HG03039 (cell line): ENCODE measurements around the gene ATP2A3.
A peak's percentile ranks its signal among the peaks of the same experiment; 100 is the strongest.

ENCODE experiments used
- ATAC-seq: cut with Tn5 transposase; IDR thresholded peaks from one replicate; pipeline ENCODE4 v1.9.1; 2021; ENCODE audit warnings: mild to moderate bottlenecking, moderate library complexity; ENCODE audit not compliant: unreplicated experiment

Gene ATP2A3

DNA sequence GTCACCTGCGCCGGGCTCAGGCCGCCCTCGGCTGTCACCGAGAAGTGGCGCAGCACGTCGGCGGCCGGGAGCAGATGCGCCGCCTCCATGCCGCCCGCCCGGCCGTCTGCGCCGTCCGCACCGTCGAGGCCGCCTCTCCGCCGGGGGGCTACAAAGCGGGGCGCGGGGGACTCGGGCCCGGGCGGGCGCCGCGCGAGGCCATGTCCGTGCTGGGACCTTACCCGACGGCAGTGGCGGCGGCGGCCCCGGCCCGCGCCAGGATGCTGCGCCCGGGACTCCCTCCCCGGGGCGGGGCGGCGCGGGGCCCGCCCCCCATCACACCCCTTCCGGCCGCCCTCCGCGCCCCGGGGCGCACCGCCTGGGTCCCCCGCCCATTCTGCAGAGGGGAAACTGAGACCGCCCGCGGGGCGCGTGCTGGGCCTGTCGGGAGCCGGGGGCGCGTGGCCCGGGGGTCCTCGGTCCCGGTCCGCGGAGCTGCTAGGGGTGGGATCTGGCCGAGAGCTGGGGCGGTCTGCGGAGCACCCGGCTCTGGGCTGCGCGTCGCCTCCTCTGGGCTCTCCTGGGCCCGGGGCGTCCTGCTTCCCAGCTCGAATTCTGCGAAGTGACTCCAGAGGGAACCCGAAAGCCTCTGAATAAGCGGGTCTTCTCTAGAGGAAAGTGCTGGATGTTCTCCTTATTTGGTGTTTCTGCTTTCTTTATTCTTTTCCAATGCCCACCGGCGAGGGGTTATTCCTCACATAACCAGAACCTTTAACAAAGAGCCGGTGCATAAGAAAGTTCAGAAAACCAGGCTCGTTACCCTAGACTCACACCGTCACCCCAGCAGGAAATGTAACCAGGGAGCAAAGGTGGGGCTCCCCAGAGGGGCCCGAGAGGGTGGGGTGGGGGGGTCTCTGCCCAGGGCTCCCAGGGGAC is at the start of gene ATP2A3:
TSS of gene ATP2A3 (minus strand) at position 235 of the 915 bp plus-strand sequence. CDS start at position 89, 146 bp downstream.
- ATAC-seq: peak; percentile 46

DNA sequence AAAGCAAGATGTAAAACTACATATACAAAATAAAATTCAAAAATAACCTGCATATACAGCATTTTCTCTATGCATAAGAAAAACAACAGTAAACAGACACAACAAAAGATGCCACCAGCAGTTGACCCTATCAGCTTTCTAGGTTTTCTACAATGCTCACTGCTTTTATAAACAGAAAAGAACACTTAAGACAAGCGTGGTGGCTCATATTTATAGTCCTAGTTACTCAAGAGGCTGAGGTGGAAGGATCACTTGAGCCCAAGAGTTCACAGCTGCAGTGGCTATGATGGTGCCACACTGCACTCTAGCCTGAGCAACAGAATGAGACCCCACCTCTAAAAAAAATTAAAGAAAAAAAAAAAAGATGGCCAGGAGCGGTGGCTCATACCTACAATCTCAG is 46.5 kb upstream of the ATP2A3 start:
- ATAC-seq: no peak

GRCh38 chr17:4009186-4009785 is 45.0 kb upstream of the ATP2A3 start:
- ATAC-seq: no peak

DNA sequence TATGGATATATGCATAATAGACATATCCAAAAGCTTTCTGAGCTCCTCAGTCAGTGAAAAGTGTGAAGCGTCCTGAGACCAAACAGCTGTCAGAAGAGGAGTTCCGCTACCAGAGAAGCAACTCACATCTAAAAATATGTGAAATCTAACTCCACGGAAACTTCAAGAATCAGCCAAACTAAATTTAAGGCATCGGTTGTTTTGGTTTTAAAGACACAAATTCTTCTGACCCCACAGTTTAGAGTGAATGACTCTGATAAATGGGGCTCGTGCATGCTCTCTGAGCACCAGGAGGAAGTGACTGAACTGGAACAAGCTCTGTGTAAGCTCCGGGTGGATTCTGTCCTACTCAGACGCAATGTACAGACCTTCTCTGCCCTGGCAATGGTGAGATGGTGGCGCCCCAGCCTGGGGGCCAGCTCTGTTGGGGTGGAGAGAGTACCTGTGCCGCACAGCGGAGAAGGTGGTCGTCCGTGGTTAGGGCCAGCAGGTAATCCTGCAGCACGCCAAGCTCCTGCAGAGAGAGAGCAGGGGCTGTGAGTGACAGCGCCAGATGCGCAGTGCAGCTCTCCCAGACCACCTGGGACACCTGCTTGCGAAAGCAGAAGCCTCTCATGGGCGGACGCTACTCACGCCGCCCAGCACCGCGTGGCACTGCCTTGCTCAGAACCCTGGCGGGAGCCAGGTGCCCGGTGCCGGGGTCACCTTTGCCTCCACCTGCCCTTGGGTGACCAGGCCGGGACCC is 44.4 kb upstream of the ATP2A3 start:
- ATAC-seq: no peak

- ATAC-seq: no peak
Measured at GRCh38 chr17:4008082-4008435, 43.8 kb upstream of the ATP2A3 start.

DNA sequence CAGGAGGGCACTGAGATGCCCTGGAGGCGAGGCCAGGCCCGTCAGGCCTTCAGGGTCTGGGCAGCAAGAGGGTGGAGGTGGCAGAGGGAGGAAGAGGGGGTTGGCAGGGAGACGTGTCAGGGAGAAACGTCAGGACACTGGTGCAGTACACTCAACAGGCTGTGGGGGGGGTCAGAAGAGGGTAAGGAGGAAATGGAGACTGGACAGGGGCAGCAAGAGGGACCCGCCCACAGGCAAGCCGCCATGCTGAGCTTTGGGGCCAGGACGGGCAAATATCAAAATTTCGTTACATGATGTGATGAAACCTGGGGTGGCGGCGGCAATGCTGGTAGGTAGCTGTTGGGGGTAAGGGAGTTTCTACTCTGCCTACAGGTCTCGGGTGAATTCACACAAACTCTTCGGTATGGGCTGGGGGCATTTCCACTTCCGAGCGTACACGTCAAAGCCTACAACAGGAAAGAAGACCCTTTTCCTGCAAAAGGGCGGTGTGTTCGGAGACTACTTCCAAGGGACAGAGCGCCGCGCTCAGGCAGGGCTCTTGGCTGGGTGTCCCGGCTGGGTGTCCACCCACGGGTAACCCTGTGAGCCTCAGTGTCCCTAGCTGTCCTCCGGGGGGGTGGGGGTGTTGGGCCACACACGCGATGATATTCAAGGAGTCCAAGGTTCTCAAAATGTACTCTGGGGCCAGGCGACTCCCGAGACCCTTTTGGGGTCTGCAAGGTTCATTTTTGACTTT is 43.3 kb upstream of the ATP2A3 start:
- ATAC-seq: no peak

GRCh38 chr17:4006745-4007211 is 42.5 kb upstream of the ATP2A3 start:
- ATAC-seq: no peak

DNA sequence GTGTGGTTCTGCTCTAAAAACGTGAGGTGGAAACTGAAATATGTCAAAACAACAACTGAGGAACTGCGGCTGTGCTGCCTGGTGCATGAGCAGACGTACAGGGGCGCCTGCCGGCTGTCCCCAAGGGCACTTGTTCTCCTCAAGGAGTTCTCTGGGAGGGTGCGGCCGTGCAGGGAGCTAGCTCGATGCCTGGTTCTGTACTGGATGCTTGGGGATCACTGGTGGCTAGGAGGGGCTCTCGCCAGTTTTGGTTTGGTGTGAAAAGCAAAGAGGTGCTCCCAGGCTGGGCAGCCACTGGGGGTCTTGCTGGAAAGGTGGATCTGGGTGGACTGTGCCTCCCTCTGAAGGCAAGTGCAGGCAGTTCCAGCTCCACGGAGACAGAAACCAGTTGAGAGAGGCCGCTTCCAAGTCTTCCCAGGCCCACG is 41.9 kb upstream of the ATP2A3 start:
- no peak for ATAC-seq

- ATAC-seq: no peak
Measured at GRCh38 chr17:4005296-4006164, 41.3 kb upstream of the ATP2A3 start.

DNA sequence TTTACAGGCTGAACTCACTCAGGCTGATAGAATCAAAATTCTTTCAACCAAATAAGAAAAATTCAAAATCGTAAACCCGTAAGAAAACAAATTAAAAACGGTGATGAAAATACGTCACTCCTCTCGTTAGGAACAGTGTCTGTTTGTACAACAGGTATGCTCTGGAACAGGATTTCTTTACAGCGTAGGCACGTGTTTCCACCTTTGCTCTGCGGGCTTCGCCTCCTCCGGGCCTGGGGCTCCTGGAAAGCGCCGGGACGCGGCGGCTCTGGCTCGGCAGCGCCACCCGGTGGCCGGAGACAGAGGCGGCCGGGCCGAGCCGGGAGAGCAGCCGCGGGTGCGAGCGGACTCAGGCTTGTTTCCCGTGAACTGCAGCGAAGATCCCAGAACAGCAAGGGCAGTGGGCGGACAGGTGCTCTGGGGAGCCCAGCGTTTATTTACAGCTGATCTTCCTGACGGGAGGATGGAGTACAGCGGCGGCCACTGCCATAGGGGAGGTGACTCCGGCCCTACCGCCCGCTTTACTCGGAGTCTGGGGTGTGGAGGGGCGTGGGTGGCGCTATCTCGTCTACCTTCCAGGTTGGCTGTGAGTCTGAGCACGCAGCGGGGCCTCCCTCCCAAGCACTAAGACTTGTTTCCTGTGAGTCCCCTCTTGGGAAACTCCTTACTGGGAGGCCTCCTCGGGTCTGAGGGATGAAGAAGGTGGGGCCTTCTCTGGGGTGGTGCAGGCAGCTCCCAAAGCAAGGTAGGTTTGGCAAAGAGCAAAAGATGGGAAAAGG is 40.5 kb upstream of the ATP2A3 start:
- ATAC-seq: no peak

- ATAC-seq: no peak
Measured at GRCh38 chr17:4003501-4004421, 39.5 kb upstream of the ATP2A3 start.

GRCh38 chr17:4003131-4003500 is 38.9 kb upstream of the ATP2A3 start:
- no peak for ATAC-seq

GRCh38 chr17:4001048-4001590 is 36.9 kb upstream of the ATP2A3 start:
- ATAC-seq: no peak

DNA sequence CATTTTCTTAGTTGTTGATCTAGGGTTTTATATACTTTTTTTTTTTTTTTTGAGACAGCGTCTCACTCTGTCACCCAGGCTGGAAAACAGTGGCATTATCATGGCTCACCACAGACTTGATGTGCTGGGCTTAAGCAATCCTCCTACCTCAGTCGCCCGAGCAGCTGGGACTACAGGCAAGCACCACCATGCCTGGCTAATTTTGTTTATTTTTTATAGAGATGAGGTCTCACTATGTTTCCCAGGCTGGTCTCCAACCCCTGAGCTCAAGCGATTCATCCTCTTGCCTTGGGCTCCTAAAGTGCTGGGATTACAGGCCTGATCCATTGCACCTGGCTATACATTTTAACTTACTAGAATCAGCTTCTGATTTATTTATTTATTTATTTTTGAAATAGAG is 34.2 kb upstream of the ATP2A3 start:
- ATAC-seq: no peak

DNA sequence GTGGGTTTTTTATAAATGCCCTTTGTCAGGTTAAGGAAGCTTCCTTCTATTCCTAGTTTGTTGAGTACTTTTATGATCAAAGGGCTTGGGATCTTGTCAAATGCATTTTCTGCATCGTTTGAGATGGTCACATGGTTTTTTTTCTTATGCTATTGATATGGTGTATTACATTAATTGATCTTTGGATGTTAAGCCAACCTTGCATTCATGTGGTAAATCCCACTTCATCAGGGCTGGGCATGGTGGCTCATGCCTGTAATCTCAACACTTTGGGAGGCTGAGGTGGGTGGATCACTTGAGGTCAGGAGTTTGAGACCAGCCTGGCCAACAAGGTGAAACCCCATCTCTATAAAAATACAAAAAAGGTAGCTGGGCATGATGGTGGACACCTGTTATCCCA is 30.8 kb upstream of the ATP2A3 start:
- ATAC-seq: no peak

- ATAC-seq: no peak
Measured at GRCh38 chr17:3994221-3994576, 30.0 kb upstream of the ATP2A3 start.

- no peak for ATAC-seq
Measured at GRCh38 chr17:3993493-3994220, 29.4 kb upstream of the ATP2A3 start.
